ENCODE data around the gene PDE6A.
A peak's percentile ranks its signal among the peaks of the same experiment; 100 is the strongest.

The PDE6A gene

GRCh38 chr5:149944666-149945065 is at the start of gene PDE6A:
TSS of gene PDE6A (minus strand) at chr5:149944793. CDS start at chr5:149944673, 120 bp downstream.
- H3K4me2 ChIP-seq (ENCODE audit: low read length) = no peak within 1 kb of the TSS
- no peaks in the 10 kb centered on the region for H4K20me1 ChIP-seq (ENCODE audit: control insufficient read depth, insufficient read depth, low read depth, low read length)
- no peaks in the 10 kb centered on the region for H3K4me1 ChIP-seq (ENCODE audit: control insufficient read depth, low read length)
- H3K9me2 ChIP-seq (replicated peaks; ENCODE audit: control insufficient read depth, low read length) = no peaks in the 10 kb centered on the region
- no peak within 1 kb of the TSS for H3K27ac ChIP-seq (ENCODE audit: low read depth, low read length)
- no peaks in the 10 kb centered on the region for H3K9me3 ChIP-seq (ENCODE audit: control insufficient read depth, insufficient read depth, low read length)
- no peak within 1 kb of the TSS for H3K4me3 ChIP-seq (ENCODE audit: low read length)
- peaks cover 25% of the 10 kb centered on the region for H3K27me3 ChIP-seq (ENCODE audit: control insufficient read depth, low read length)
- H3K36me3 ChIP-seq (ENCODE audit: control insufficient read depth, low read length) = no peaks in the 10 kb centered on the region
- TF ChIP-seq EZH2phosphoT487 (IDR thresholded peaks at IDR 0.05; ENCODE audit: borderline replicate concordance, low read length) (no peak), CTCF (IDR thresholded peaks at IDR 0.05; ENCODE audit: low read depth, low read length, poor library complexity, severe bottlenecking) (no peak)
- H3F3A ChIP-seq (ENCODE audit: control insufficient read depth, insufficient read depth) = no peaks in the 10 kb centered on the region
- no peaks in the 10 kb centered on the region for H3K79me2 ChIP-seq (ENCODE audit: control insufficient read depth, low read length)

- no peaks in the 10 kb centered on the region for H3K79me2 ChIP-seq (ENCODE audit: control insufficient read depth, low read length)
- no peaks in the 10 kb centered on the region for H3K27me3 ChIP-seq (ENCODE audit: control insufficient read depth, low read length)
- H3K36me3 ChIP-seq (ENCODE audit: control insufficient read depth, low read length) = no peaks in the 10 kb centered on the region
- H3K4me2 ChIP-seq (ENCODE audit: low read length) = no peak overlapping the region
- no peaks in the 10 kb centered on the region for H3K9me2 ChIP-seq (replicated peaks; ENCODE audit: control insufficient read depth, low read length)
- H3K9me3 ChIP-seq (ENCODE audit: control insufficient read depth, insufficient read depth, low read length) = no peaks in the 10 kb centered on the region
- no peak overlapping the region for H3K4me3 ChIP-seq (ENCODE audit: low read length)
- 0 out of 2 replicates have a peak, but pooled peaks cover 3% of the 10 kb centered on the region for H3F3A ChIP-seq (ENCODE audit: control insufficient read depth, insufficient read depth)
- TF ChIP-seq CTCF (IDR thresholded peaks at IDR 0.05; ENCODE audit: low read depth, low read length, poor library complexity, severe bottlenecking) (no peak), EZH2phosphoT487 (IDR thresholded peaks at IDR 0.05; ENCODE audit: borderline replicate concordance, low read length) (no peak)
- H3K4me1 ChIP-seq (ENCODE audit: control insufficient read depth, low read length) = no peaks in the 10 kb centered on the region
- H4K20me1 ChIP-seq (ENCODE audit: control insufficient read depth, insufficient read depth, low read depth, low read length) = peaks cover 3% of the 10 kb centered on the region; the same call in 1 of the 2 replicates
- H3K27ac ChIP-seq (ENCODE audit: low read depth, low read length) = no peak overlapping the region
Measured at GRCh38 chr5:149993471-149993870, 48.9 kb upstream of the PDE6A start.

GRCh38 chr5:149990518-149991376 is 46.2 kb upstream of the PDE6A start:
- no peaks in the 10 kb centered on the region for H3K4me1 ChIP-seq (ENCODE audit: control insufficient read depth, low read length)
- H3F3A ChIP-seq (ENCODE audit: control insufficient read depth, insufficient read depth) = no peaks in the 10 kb centered on the region
- no peak overlapping the region for H3K27ac ChIP-seq (ENCODE audit: low read depth, low read length)
- H3K4me2 ChIP-seq (ENCODE audit: low read length) = no peak overlapping the region
- H4K20me1 ChIP-seq (ENCODE audit: control insufficient read depth, insufficient read depth, low read depth, low read length) = peaks cover 3% of the 10 kb centered on the region; the same call in 1 of the 2 replicates
- H3K9me3 ChIP-seq (ENCODE audit: control insufficient read depth, insufficient read depth, low read length) = no peaks in the 10 kb centered on the region
- no peak overlapping the region for H3K4me3 ChIP-seq (ENCODE audit: low read length)
- H3K9me2 ChIP-seq (replicated peaks; ENCODE audit: control insufficient read depth, low read length) = no peaks in the 10 kb centered on the region
- H3K79me2 ChIP-seq (ENCODE audit: control insufficient read depth, low read length) = no peaks in the 10 kb centered on the region
- TF ChIP-seq EZH2phosphoT487 (IDR thresholded peaks at IDR 0.05; ENCODE audit: borderline replicate concordance, low read length) (no peak), CTCF (IDR thresholded peaks at IDR 0.05; ENCODE audit: low read depth, low read length, poor library complexity, severe bottlenecking) (peak; percentile 83)
- H3K36me3 ChIP-seq (ENCODE audit: control insufficient read depth, low read length) = no peaks in the 10 kb centered on the region
- no peaks in the 10 kb centered on the region for H3K27me3 ChIP-seq (ENCODE audit: control insufficient read depth, low read length)

Data from DOHH2 (cell line).